Neural cell (in vitro differentiated cells): ENCODE data around the gene ASL. TPM values are rescaled to one million over a fixed set of nuclear protein-coding genes. Genes with fewer than 3 reads are reported as not detected.

Experiments
- H2AFZ ChIP-seq: fragments of 200-600, 300-800 bp; sonication (generic), shearing (Covaris generic); 2 replicates; pipeline ENCODE4 v1.6.0; 2014; ENCODE audit warnings: low read depth, mild to moderate bottlenecking, antibody characterized with exemption, low read length, moderate library complexity
- H3F3A ChIP-seq: fragments of 200-600 bp; shearing (Covaris generic); 2 replicates; pipeline ENCODE4 v1.6.1; 2016; ENCODE audit warnings: mild to moderate bottlenecking, moderate library complexity, mixed read lengths, antibody characterized with exemption, low read length; ENCODE audit not compliant: insufficient read depth, poor library complexity, severe bottlenecking
- H3K27ac ChIP-seq: fragments of 200-600, 300-800 bp; sonication (generic), shearing (Covaris generic); 2 replicates; pipeline ENCODE4 v1.5.1; 2014; ENCODE audit warnings: mild to moderate bottlenecking, low read length, moderate library complexity
- H3K27me3 ChIP-seq: fragments of 300-800, 200-600 bp; sonication (generic), shearing (Covaris generic); 2 replicates; pipeline ENCODE4 v1.6.0; 2014; ENCODE audit warnings: mild to moderate bottlenecking, low read depth, low read length, moderate library complexity; ENCODE audit not compliant: insufficient read depth
- H3K36me3 ChIP-seq: fragments of 300-800, 200-600 bp; sonication (generic), shearing (Covaris generic); 2 replicates; pipeline ENCODE4 v1.5.1; 2014; ENCODE audit warnings: mild to moderate bottlenecking, antibody characterized with exemption, low read length, moderate library complexity; ENCODE audit not compliant: insufficient read depth
- H3K4me2 ChIP-seq: fragments of 300-800, 200-600 bp; sonication (generic), shearing (Covaris generic); 2 replicates; pipeline ENCODE4 v1.6.0; 2014; ENCODE audit warnings: mild to moderate bottlenecking, low read length
- H3K4me3 ChIP-seq: fragments of 300-800, 200-600 bp; sonication (generic), shearing (Covaris generic); 2 replicates; pipeline ENCODE4 v1.5.1; 2014; ENCODE audit warnings: mild to moderate bottlenecking, low read length, moderate library complexity
- H3K79me2 ChIP-seq: fragments of 200-600 bp; shearing (Covaris generic); replicated peaks from 2 replicates; pipeline ENCODE4 v1.6.0; 2014; ENCODE audit warnings: mild to moderate bottlenecking, low read length, moderate library complexity; ENCODE audit not compliant: insufficient read depth
- H3K9ac ChIP-seq: fragments of 300-800, 200-600 bp; sonication (generic), shearing (Covaris generic); 2 replicates; pipeline ENCODE4 v1.6.1; 2016; ENCODE audit warnings: mild to moderate bottlenecking, low read length, mixed read lengths
- H3K9me2 ChIP-seq: fragments of 200-600 bp; shearing (Covaris generic); 2 replicates; pipeline ENCODE4 v1.6.1; 2016; ENCODE audit warnings: mild to moderate bottlenecking, low read length, mixed read lengths; ENCODE audit not compliant: insufficient read depth
- H3K9me3 ChIP-seq: fragments of 200-600, 300-800 bp; sonication (generic), shearing (Covaris generic); 2 replicates; pipeline ENCODE4 v1.6.1; 2016; ENCODE audit warnings: mild to moderate bottlenecking, mixed run types, low read length, moderate library complexity, mixed read lengths
- H4K20me1 ChIP-seq: fragments of 200-600 bp; shearing (Covaris generic); 2 replicates; pipeline ENCODE4 v1.6.1; 2016; ENCODE audit warnings: mild to moderate bottlenecking, mixed run types; ENCODE audit not compliant: insufficient read depth
- CTCF ChIP-seq: fragments of 450-650 bp; IDR thresholded peaks from 2 replicates; pipeline ENCODE4 v1.5.1; 2014; ENCODE audit warnings: antibody characterized with exemption, mild to moderate bottlenecking, moderate library complexity; ENCODE audit not compliant: poor library complexity, severe bottlenecking
- EP300 ChIP-seq: fragments of 450-650 bp; conservative IDR thresholded peaks from 2 replicates; pipeline ENCODE4 v1.6.1; 2014; ENCODE audit warnings: antibody characterized with exemption, mild to moderate bottlenecking, moderate library complexity; ENCODE audit not compliant: poor library complexity, severe bottlenecking
- EZH2 ChIP-seq: fragments of 200-600, 300-800 bp; shearing (Covaris generic), sonication (generic); IDR thresholded peaks from 2 replicates; pipeline ENCODE4 v1.6.1; 2014; ENCODE audit warnings: antibody characterized with exemption, low read length, borderline replicate concordance, mild to moderate bottlenecking; ENCODE audit not compliant: insufficient read depth, poor library complexity, severe bottlenecking
- MXI1 ChIP-seq: fragments of 450-650 bp; conservative IDR thresholded peaks from 2 replicates; pipeline ENCODE4 v1.6.1; 2014; ENCODE audit warnings: antibody characterized with exemption, mild to moderate bottlenecking; ENCODE audit not compliant: poor library complexity, severe bottlenecking
- POLR2AphosphoS5 ChIP-seq: IDR thresholded peaks from 2 replicates; pipeline ENCODE4 v1.6.1; 2012
- RAD21 ChIP-seq: fragments of 450-650 bp; conservative IDR thresholded peaks from 2 replicates; pipeline ENCODE4 v1.6.1; 2014; ENCODE audit warnings: antibody characterized with exemption, mild to moderate bottlenecking, moderate library complexity
- SMC3 ChIP-seq: fragments of 450-650 bp; conservative IDR thresholded peaks from 2 replicates; pipeline ENCODE4 v1.6.1; 2014; ENCODE audit warnings: antibody characterized with exemption, mild to moderate bottlenecking, moderate library complexity; ENCODE audit not compliant: poor library complexity
- TAF1 ChIP-seq: IDR thresholded peaks from 2 replicates; pipeline ENCODE4 v1.6.1; 2012; ENCODE audit warnings: low read depth
- polyA plus RNA-seq: library from polyadenylated mRNA; depleted of rRNA; stranded (reverse); fragments of >200 nt; gene quantifications from 2 replicates; pipeline ENCODE4 v1.2.3, GENCODE V29; 2014
- TF ChIP-seq, protein P1 (sequence below): IDR thresholded peaks from 2 replicates; pipeline ENCODE4 v1.6.1; 2012; ENCODE audit warnings: borderline replicate concordance

The ASL gene
- polyA plus RNA-seq, 1 donor from 2014 or later, result 20.9 TPM

DNA sequence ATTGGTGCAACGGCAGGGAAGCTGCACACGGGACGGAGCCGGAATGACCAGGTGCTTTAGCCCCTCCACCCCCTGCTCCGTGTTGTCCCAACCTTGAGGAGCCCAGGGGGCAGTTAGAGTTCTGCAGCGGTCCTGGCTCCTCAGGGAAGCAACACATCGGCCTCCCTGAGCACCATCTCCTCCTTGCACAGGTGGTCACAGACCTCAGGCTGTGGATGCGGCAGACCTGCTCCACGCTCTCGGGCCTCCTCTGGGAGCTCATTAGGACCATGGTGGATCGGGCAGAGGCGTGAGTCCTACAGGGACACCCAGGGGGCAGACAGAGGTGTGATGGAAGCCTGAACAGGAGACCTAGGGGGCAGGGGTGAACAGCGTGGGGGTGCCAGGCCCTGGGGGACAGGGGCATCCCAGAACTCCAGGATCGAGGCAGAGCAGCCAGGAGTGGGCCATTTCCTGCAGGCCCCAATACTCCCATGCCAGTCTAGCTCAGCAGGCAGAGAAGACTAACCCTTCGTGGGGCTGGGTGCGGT is 7.3 kb downstream of the ASL start:
- Histone ChIP-seq H3F3A (no peaks in the 10 kb centered on the region), H3K27me3 (no peaks in the 10 kb centered on the region), H3K79me2 (no peaks in the 10 kb centered on the region), H3K4me2 (no peak overlapping the region), H3K36me3 (no peaks in the 10 kb centered on the region), H3K9me2 (no peaks in the 10 kb centered on the region), H3K4me3 (no peak overlapping the region), H3K9ac (no peak overlapping the region), H2AFZ (no peak overlapping the region), H3K9me3 (no peaks in the 10 kb centered on the region), H4K20me1 (no peaks in the 10 kb centered on the region), H3K27ac (no peak overlapping the region)
- TF ChIP-seq RAD21 (no peak), SMC3 (no peak), MXI1 (no peak), EP300 (no peak), POLR2AphosphoS5 (no peak), EZH2 (no peak), TAF1 (no peak), CTCF (no peak)
- TF ChIP-seq, protein P1, sequence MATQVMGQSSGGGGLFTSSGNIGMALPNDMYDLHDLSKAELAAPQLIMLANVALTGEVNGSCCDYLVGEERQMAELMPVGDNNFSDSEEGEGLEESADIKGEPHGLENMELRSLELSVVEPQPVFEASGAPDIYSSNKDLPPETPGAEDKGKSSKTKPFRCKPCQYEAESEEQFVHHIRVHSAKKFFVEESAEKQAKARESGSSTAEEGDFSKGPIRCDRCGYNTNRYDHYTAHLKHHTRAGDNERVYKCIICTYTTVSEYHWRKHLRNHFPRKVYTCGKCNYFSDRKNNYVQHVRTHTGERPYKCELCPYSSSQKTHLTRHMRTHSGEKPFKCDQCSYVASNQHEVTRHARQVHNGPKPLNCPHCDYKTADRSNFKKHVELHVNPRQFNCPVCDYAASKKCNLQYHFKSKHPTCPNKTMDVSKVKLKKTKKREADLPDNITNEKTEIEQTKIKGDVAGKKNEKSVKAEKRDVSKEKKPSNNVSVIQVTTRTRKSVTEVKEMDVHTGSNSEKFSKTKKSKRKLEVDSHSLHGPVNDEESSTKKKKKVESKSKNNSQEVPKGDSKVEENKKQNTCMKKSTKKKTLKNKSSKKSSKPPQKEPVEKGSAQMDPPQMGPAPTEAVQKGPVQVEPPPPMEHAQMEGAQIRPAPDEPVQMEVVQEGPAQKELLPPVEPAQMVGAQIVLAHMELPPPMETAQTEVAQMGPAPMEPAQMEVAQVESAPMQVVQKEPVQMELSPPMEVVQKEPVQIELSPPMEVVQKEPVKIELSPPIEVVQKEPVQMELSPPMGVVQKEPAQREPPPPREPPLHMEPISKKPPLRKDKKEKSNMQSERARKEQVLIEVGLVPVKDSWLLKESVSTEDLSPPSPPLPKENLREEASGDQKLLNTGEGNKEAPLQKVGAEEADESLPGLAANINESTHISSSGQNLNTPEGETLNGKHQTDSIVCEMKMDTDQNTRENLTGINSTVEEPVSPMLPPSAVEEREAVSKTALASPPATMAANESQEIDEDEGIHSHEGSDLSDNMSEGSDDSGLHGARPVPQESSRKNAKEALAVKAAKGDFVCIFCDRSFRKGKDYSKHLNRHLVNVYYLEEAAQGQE, result no peak

DNA sequence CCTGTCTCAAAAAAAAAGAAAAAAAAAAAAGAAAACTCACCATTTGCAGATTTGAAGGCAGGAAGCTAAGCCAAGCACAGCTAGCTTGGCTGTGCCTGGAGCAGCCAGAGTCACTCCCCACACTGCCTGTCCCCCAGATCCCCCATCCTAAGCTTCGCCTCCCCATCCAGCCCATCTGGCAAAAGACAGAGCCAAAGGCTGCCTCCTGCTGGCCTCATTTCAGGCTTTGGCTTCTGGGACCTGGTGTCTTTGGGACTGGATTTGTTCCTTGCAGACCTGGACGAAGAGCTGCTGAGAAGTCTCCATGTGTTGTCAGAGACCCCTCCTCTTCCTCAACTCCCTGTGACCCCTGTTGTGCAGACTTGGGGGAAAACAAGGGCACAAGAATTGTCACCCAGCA is 8.1 kb downstream of the ASL start:
- Histone ChIP-seq H3K9ac (no peak overlapping the region), H3K4me3 (no peak overlapping the region), H3K9me2 (no peaks in the 10 kb centered on the region), H3K9me3 (no peaks in the 10 kb centered on the region), H4K20me1 (no peaks in the 10 kb centered on the region), H3K79me2 (no peaks in the 10 kb centered on the region), H3K4me2 (no peak overlapping the region), H3K27ac (no peak overlapping the region), H3K36me3 (no peaks in the 10 kb centered on the region), H3K27me3 (no peaks in the 10 kb centered on the region), H3F3A (no peaks in the 10 kb centered on the region), H2AFZ (no peak overlapping the region)
- TF ChIP-seq RAD21 (no peak), MXI1 (no peak), TAF1 (no peak), SMC3 (no peak), EP300 (no peak), CTCF (no peak), EZH2 (no peak), POLR2AphosphoS5 (no peak)
- TF ChIP-seq, protein P1, result no peak
